CD4-positive, alpha-beta T cell treated with Interleukin-15 for 1 hour (primary cell): ENCODE results near the gene MRPS27.

Experiments
- DNase-seq: peaks from one replicate; pipeline ENCODE4 v3.0.0-alpha.2; 2020

Gene MRPS27

GRCh38 chr5:72290356-72291133 lies 29.5 kb downstream of the MRPS27 start:
- DNase-seq, result no peak

- DNase-seq, result no peak
Measured at GRCh38 chr5:72288924-72289323, 31.1 kb downstream of the MRPS27 start.

GRCh38 chr5:72286798-72287197 lies 33.2 kb downstream of the MRPS27 start:
- DNase-seq, result no peak

GRCh38 chr5:72285424-72285821 lies 34.6 kb downstream of the MRPS27 start:
- no peak for DNase-seq

- no peak for DNase-seq
Measured at GRCh38 chr5:72284559-72285423, 35.2 kb downstream of the MRPS27 start.

GRCh38 chr5:72283358-72283757 lies 36.7 kb downstream of the MRPS27 start:
- DNase-seq, result no peak

- no peak for DNase-seq
Measured at GRCh38 chr5:72282878-72283277, 37.2 kb downstream of the MRPS27 start.

- DNase-seq, result no peak
Measured at GRCh38 chr5:72281764-72282499, 38.1 kb downstream of the MRPS27 start.

- DNase-seq, result no peak
Measured at GRCh38 chr5:72281430-72281763, 38.6 kb downstream of the MRPS27 start.

GRCh38 chr5:72280581-72281069 lies 39.4 kb downstream of the MRPS27 start:
- DNase-seq, result no peak

GRCh38 chr5:72276219-72276752 lies 43.8 kb downstream of the MRPS27 start:
- no peak for DNase-seq

GRCh38 chr5:72273547-72273946 lies 46.5 kb downstream of the MRPS27 start:
- no peak for DNase-seq

- DNase-seq, result no peak
Measured at GRCh38 chr5:72272398-72272797, 47.6 kb downstream of the MRPS27 start.

- no peak for DNase-seq
Measured at GRCh38 chr5:72271702-72272101, 48.3 kb downstream of the MRPS27 start.

- DNase-seq, result no peak
Measured at GRCh38 chr5:72270037-72270436, 50.0 kb downstream of the MRPS27 start.

- DNase-seq, result no peak
Measured at GRCh38 chr5:72269411-72269780, 50.6 kb downstream of the MRPS27 start.

- no peak for DNase-seq
Measured at GRCh38 chr5:72268753-72269410, 51.2 kb downstream of the MRPS27 start.

GRCh38 chr5:72268260-72268659 lies 51.8 kb downstream of the MRPS27 start:
- no peak for DNase-seq

GRCh38 chr5:72267685-72268084 lies 52.4 kb downstream of the MRPS27 start:
- DNase-seq, result no peak

- no peak for DNase-seq
Measured at GRCh38 chr5:72266862-72267261, 53.2 kb downstream of the MRPS27 start.

- no peak for DNase-seq
Measured at GRCh38 chr5:72265032-72265877, 54.8 kb downstream of the MRPS27 start.

- no peak for DNase-seq
Measured at GRCh38 chr5:72256536-72256935, 63.5 kb downstream of the MRPS27 start.
